Ishikawa (cell line): ENCODE measurements around the gene SLC12A6.

Experiments used
- CEBPB ChIP-seq: IDR thresholded peaks from 2 replicates; pipeline ENCODE4 v1.6.1; 2012
- CREB1 ChIP-seq: IDR thresholded peaks from 2 replicates; pipeline ENCODE4 v1.6.1; 2012; ENCODE audit warnings: low read depth
- EGR1 ChIP-seq: IDR thresholded peaks from 2 replicates; pipeline ENCODE4 v1.6.1; 2012
- EP300 ChIP-seq: IDR thresholded peaks from 2 replicates; pipeline ENCODE4 v1.6.1; 2012; ENCODE audit warnings: borderline replicate concordance
- FOXM1 ChIP-seq: IDR thresholded peaks from 2 replicates; pipeline ENCODE4 v1.6.1; 2012; ENCODE audit warnings: low read depth, borderline replicate concordance
- MAX ChIP-seq: IDR thresholded peaks from 2 replicates; pipeline ENCODE4 v1.6.1; 2012
- NFIC ChIP-seq: IDR thresholded peaks from 2 replicates; pipeline ENCODE4 v1.6.1; 2012
- RAD21 ChIP-seq: IDR thresholded peaks from 2 replicates; pipeline ENCODE4 v1.6.1; 2012; ENCODE audit warnings: low read depth
- REST ChIP-seq: IDR thresholded peaks from 2 replicates; pipeline ENCODE4 v1.6.1; 2012; ENCODE audit warnings: low read depth, mild to moderate bottlenecking
- TAF1 ChIP-seq: IDR thresholded peaks from 2 replicates; pipeline ENCODE4 v1.6.1; 2012; ENCODE audit warnings: low read depth, mild to moderate bottlenecking
- TCF12 ChIP-seq: IDR thresholded peaks from 2 replicates; pipeline ENCODE4 v1.6.1; 2012; ENCODE audit warnings: low read depth
- TEAD4 ChIP-seq: IDR thresholded peaks from 2 replicates; pipeline ENCODE4 v1.6.1; 2012
- USF1 ChIP-seq: IDR thresholded peaks from 2 replicates; pipeline ENCODE4 v1.6.1; 2012
- YY1 ChIP-seq: IDR thresholded peaks from 2 replicates; pipeline ENCODE4 v1.6.1; 2012; ENCODE audit warnings: low read depth
- ZBTB7A ChIP-seq: IDR thresholded peaks from 2 replicates; pipeline ENCODE4 v1.6.1; 2012; ENCODE audit warnings: low read depth

The SLC12A6 gene

GRCh38 chr15:34347951-34348638 lies 10.5 kb upstream of the SLC12A6 start:
- TF ChIP-seq NFIC (no peak), CREB1 (no peak), MAX (no peak), USF1 (no peak), TEAD4 (no peak), EGR1 (no peak)

- TF ChIP-seq TCF12 (peak; percentile 48; the same call in 1 of the 2 replicates), USF1 (peak; percentile 99), TAF1 (peak; percentile 77), FOXM1 (no peak), CREB1 (peak; percentile 48), YY1 (peak; percentile 52; the same call in 1 of the 2 replicates), EP300 (no peak; the same call in 1 of the 2 replicates), NFIC (peak; percentile 71), ZBTB7A (no peak), TEAD4 (peak; percentile 36), MAX (peak; percentile 95), REST (no peak), CEBPB (no peak), RAD21 (peak; percentile 83), EGR1 (no peak)
These were observed 5.4 kb upstream of the SLC12A6 start, which contains the start of the genes NOP10 and NUTM1 for GRCh38 chr15:34342737-34343575. NOP10 (minus strand) TSS chr15:34343136; CDS start chr15:34343073, 63 bp downstream. NUTM1 (plus strand) TSS chr15:34343315; CDS start chr15:34343697, 382 bp downstream.

- TF ChIP-seq CEBPB (no peak), NFIC (no peak), USF1 (no peak), CREB1 (no peak), TAF1 (no peak), ZBTB7A (no peak), RAD21 (no peak), EP300 (no peak), YY1 (no peak), FOXM1 (no peak), EGR1 (no peak), TCF12 (no peak), TEAD4 (no peak), MAX (no peak), REST (no peak)
These were observed 4.0 kb upstream of the SLC12A6 start for GRCh38 chr15:34341381-34342212.

GRCh38 chr15:34339946-34340345 lies 2.4 kb upstream of the SLC12A6 start:
- TF ChIP-seq YY1 (no peak), MAX (no peak), CREB1 (no peak)
